ENCODE results near the gene TDRD7. TPM values are rescaled to one million over a fixed set of nuclear protein-coding genes. Genes with fewer than 3 reads are reported as not detected.

Gene TDRD7
- total and polyA plus RNA-seq, 2 of the 13 experiments (the other 11 are each of a cell fraction or from before 2014, with no cell fraction given): 9.8 to 15.5 TPM

- ChIA-PET POLR2A (interaction anchor here (1.0 to 1.2 kb wide), 3 partner anchors 94 to 131 kb away, joined by 3 to 4 read pairs (median 3); partner anchors contain the start of gene TSTD2), CTCF (ENCODE audit: low intra/inter-chr PET ratio, low total read pairs) (no interaction called here)
- Histone ChIP-seq H3K9me3 (ENCODE audit: low read length) (no peaks in the 10 kb centered on the region), H3K27ac (ENCODE audit: extremely low read length, insufficient read depth, low read length) (no peak overlapping the region), H4K20me1 (ENCODE audit: insufficient read depth, low read length) (no peaks in the 10 kb centered on the region), H3K79me2 (ENCODE audit: insufficient read depth, low read length) (no peaks in the 10 kb centered on the region), H3K4me2 (ENCODE audit: low read depth, low read length) (peak overlapping the region; percentile 79), H3K9ac (ENCODE audit: insufficient read depth, low read depth, low read length) (no peak overlapping the region), H3K4me3 (replicated peaks in 1 of 3; ENCODE audit: insufficient read depth in 1 of 3, low read depth in 2 of 3, low read length in 3 of 3) (peak overlapping the region; percentile 57 to 74 (median 73); a peak in 5 of 6 replicates), H3K36me3 (replicated peaks in 1 of 2; ENCODE audit: control insufficient read depth in 1 of 2, insufficient read depth in 2 of 2, low read length in 2 of 2) (no peaks in the 10 kb centered on the region), H3K4me1 (ENCODE audit: insufficient read depth, low read length) (peaks cover 25% of the 10 kb centered on the region), H3K27me3 (ENCODE audit: control insufficient read depth in 1 of 2, insufficient read depth in 2 of 2, low read length in 2 of 2) (peaks cover 13 to 49% of the 10 kb centered on the region in 2 experiments; a peak in 4 of 5 replicates), H2AFZ (ENCODE audit: low read length) (no peak overlapping the region)
- BruUV-seq (replicated peaks): no TSS peak
- no peak for TF ChIP-seq PAX8 (CRISPR knock-in tag; IDR thresholded peaks at IDR 0.05; ENCODE audit: borderline replicate concordance)
- TF ChIP-seq HDAC6 (IDR thresholded peaks at IDR 0.05; ENCODE audit: low read depth, low read length): no peak
- no peak for TF ChIP-seq ZNF136 (CRISPR knock-in tag; IDR thresholded peaks at IDR 0.05; ENCODE audit: low read depth)
- no peak for TF ChIP-seq USF2 (IDR thresholded peaks at IDR 0.05; ENCODE audit: low read depth, low read length)
- TF ChIP-seq USF2 (CRISPR knock-in tag; IDR thresholded peaks at IDR 0.05; ENCODE audit: borderline replicate concordance): no peak
- no peak for TF ChIP-seq MNT (IDR thresholded peaks at IDR 0.05)
- peak; percentile 15 for TF ChIP-seq HNRNPK (IDR thresholded peaks at IDR 0.05; ENCODE audit: low read depth, low read length, poor library complexity, severe bottlenecking)
- no peak for TF ChIP-seq CBX2 (IDR thresholded peaks at IDR 0.05; ENCODE audit: low read depth, low read length)
- no peak for TF ChIP-seq CBX2 (CRISPR knock-in tag; IDR thresholded peaks at IDR 0.05; ENCODE audit: low read depth)
- TF ChIP-seq ZFP82 (CRISPR knock-in tag; IDR thresholded peaks at IDR 0.05; ENCODE audit: borderline replicate concordance): 0 out of 2 replicates have a peak, but pooled peaks have one; percentile 33
- no peak for TF ChIP-seq NBN (conservative IDR thresholded peaks at IDR 0.05)
- intact Hi-C loops (cut with micrococcal nuclease; ENCODE audit: unreplicated experiment): no loop called here
- in situ Hi-C loops (cut with HindIII; ENCODE audit: extremely low pct_ligation_motif_present, low pct_unique_long_range_greater_than_20kb): no loop called here
- WGBS (ENCODE audit: low lambda C conversion rate): no CpG with 5 or more reads among the region's 30 CpGs
- FAIRE-seq: no peak
- ATAC-seq: peak; percentile 64; the same call in 2 of the 3 replicates
- DNase-seq (ENCODE audit: low spot score): no peak
These were observed 90.0 kb downstream of the TDRD7 start for GRCh38 chr9:97501972-97502221.

Measured in HepG2 (cell line).